ENCODE measurements around the gene C8G. TPM values are rescaled to one million over a fixed set of nuclear protein-coding genes. Genes with fewer than 3 reads are reported as not detected.
A peak's percentile ranks its signal among the peaks of the same experiment; 100 is the strongest.

Gene C8G
- total and polyA plus RNA-seq, 2 of the 13 experiments (the other 11 are each of a cell fraction or from before 2014, with no cell fraction given) = 4.9 to 12.8 TPM

DNA sequence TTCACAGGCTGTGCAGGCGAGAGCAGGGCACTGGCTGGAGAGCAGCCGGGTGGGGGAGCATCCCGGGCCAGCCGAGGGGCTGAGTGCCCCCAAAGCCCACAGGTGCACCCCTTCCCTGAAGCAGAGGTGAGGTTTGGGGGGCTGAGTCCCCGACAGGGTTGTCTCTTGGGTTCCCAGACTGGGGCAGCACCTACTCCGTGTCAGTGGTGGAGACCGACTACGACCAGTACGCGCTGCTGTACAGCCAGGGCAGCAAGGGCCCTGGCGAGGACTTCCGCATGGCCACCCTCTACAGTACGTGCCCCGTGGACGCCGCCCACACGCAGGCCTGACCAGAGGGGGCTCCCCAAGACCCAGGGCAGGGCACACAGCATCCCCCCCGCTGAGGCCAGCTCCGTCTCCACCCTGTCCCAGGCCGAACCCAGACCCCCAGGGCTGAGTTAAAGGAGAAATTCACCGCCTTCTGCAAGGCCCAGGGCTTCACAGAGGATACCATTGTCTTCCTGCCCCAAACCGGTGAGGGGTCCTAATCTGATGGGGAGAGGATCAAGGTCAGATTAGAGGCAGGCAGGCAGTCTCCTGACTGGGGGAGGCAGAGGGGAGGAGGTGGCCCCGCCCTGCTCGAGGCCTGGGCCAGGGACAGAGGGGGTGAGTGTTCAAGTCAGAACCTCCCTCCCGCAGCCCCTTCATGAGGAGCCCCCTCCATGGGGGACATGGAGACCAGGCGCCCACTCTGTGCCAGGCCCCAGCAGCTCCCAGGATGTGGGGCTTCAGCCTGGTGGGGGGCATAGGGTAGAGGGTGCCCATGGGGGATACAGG is 34.9 kb downstream of the C8G start:
- no peak overlapping the region for H3K27ac ChIP-seq (ENCODE audit: extremely low read length, insufficient read depth, low read length)
- no peaks in the 10 kb centered on the region for H3K36me3 ChIP-seq (replicated peaks in 1 of 2; ENCODE audit: control insufficient read depth in 1 of 2, insufficient read depth in 2 of 2, low read length in 2 of 2)
- peak overlapping the region; percentile 6 for H2AFZ ChIP-seq (ENCODE audit: low read length)
- BruUV-seq (replicated peaks) = no TSS peak
- peaks cover 8 to 60% of the 10 kb centered on the region in 2 experiments for H3K27me3 ChIP-seq (ENCODE audit: control insufficient read depth in 1 of 2, insufficient read depth in 2 of 2, low read length in 2 of 2)
- H3K9me3 ChIP-seq (ENCODE audit: low read length) = no peaks in the 10 kb centered on the region
- peak overlapping the region in 2 of 3 experiments; percentile 18 to 34; a peak in 3 of 6 replicates for H3K4me3 ChIP-seq (replicated peaks in 1 of 3; ENCODE audit: insufficient read depth in 1 of 3, low read depth in 2 of 3, low read length in 3 of 3)
- no peaks in the 10 kb centered on the region for H3K79me2 ChIP-seq (ENCODE audit: insufficient read depth, low read length)
- whole genome bisulfite sequencing (ENCODE audit: low lambda C conversion rate) = 40% methylated on average over 1 of the region's 26 CpGs
- peak; percentile 16 for ATAC-seq
- no peak for FAIRE-seq
- ChIA-PET CTCF (ENCODE audit: low intra/inter-chr PET ratio, low total read pairs) (no interaction called here), POLR2A (interaction anchor here (2.3 kb wide), 1 partner anchor 12 kb away, joined by 13 read pairs; the partner anchor contains the start of gene PAXX)
- intact Hi-C loops (cut with micrococcal nuclease; ENCODE audit: unreplicated experiment) = no loop called here
- in situ Hi-C loops (cut with HindIII; ENCODE audit: extremely low pct_ligation_motif_present, low pct_unique_long_range_greater_than_20kb) = no loop called here
- H3K9ac ChIP-seq (ENCODE audit: insufficient read depth, low read depth, low read length) = peak overlapping the region; percentile 23; the same call in 1 of the 2 replicates
- DNase-seq (ENCODE audit: low spot score) = peak; percentile 59
- peaks cover 39% of the 10 kb centered on the region for H3K4me1 ChIP-seq (ENCODE audit: insufficient read depth, low read length)
- no peaks in the 10 kb centered on the region for H4K20me1 ChIP-seq (ENCODE audit: insufficient read depth, low read length)
- H3K4me2 ChIP-seq (ENCODE audit: low read depth, low read length) = peak overlapping the region; percentile 51
- TF ChIP-seq SMC3 (IDR thresholded peaks at IDR 0.05; ENCODE audit: low read length) (no peak), BHLHE40 (IDR thresholded peaks at IDR 0.05; ENCODE audit: low read length) (no peak), SMAD9 (CRISPR knock-in tag; IDR thresholded peaks at IDR 0.05) (no peak), WIZ (CRISPR knock-in tag; IDR thresholded peaks at IDR 0.05) (no peak), SRSF4 (IDR thresholded peaks at IDR 0.05; ENCODE audit: low read depth, low read length, poor library complexity, severe bottlenecking) (no peak), ZNF761 (CRISPR knock-in tag; conservative IDR thresholded peaks at IDR 0.05) (no peak), MATR3 (CRISPR knock-in tag; IDR thresholded peaks at IDR 0.05) (no peak), SMARCE1 (IDR thresholded peaks at IDR 0.05; ENCODE audit: borderline replicate concordance) (no peak), HDAC1 (CRISPR knock-in tag; IDR thresholded peaks at IDR 0.05) (no peak), ZNF75D (CRISPR knock-in tag; IDR thresholded peaks at IDR 0.05; ENCODE audit: borderline replicate concordance) (no peak), ZFX (CRISPR knock-in tag; IDR thresholded peaks at IDR 0.05; ENCODE audit: low read depth) (peak; percentile 48), ZFP82 (CRISPR knock-in tag; IDR thresholded peaks at IDR 0.05; ENCODE audit: borderline replicate concordance) (no peak)
- TF ChIP-seq, protein P1, sequence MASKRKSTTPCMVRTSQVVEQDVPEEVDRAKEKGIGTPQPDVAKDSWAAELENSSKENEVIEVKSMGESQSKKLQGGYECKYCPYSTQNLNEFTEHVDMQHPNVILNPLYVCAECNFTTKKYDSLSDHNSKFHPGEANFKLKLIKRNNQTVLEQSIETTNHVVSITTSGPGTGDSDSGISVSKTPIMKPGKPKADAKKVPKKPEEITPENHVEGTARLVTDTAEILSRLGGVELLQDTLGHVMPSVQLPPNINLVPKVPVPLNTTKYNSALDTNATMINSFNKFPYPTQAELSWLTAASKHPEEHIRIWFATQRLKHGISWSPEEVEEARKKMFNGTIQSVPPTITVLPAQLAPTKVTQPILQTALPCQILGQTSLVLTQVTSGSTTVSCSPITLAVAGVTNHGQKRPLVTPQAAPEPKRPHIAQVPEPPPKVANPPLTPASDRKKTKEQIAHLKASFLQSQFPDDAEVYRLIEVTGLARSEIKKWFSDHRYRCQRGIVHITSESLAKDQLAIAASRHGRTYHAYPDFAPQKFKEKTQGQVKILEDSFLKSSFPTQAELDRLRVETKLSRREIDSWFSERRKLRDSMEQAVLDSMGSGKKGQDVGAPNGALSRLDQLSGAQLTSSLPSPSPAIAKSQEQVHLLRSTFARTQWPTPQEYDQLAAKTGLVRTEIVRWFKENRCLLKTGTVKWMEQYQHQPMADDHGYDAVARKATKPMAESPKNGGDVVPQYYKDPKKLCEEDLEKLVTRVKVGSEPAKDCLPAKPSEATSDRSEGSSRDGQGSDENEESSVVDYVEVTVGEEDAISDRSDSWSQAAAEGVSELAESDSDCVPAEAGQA (IDR thresholded peaks at IDR 0.05; ENCODE audit: low read depth) = no peak
- TF ChIP-seq, protein P1 (CRISPR knock-in tag; IDR thresholded peaks at IDR 0.05; ENCODE audit: borderline replicate concordance) = no peak
- TF ChIP-seq, protein P2, sequence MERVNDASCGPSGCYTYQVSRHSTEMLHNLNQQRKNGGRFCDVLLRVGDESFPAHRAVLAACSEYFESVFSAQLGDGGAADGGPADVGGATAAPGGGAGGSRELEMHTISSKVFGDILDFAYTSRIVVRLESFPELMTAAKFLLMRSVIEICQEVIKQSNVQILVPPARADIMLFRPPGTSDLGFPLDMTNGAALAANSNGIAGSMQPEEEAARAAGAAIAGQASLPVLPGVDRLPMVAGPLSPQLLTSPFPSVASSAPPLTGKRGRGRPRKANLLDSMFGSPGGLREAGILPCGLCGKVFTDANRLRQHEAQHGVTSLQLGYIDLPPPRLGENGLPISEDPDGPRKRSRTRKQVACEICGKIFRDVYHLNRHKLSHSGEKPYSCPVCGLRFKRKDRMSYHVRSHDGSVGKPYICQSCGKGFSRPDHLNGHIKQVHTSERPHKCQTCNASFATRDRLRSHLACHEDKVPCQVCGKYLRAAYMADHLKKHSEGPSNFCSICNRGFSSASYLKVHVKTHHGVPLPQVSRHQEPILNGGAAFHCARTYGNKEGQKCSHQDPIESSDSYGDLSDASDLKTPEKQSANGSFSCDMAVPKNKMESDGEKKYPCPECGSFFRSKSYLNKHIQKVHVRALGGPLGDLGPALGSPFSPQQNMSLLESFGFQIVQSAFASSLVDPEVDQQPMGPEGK (CRISPR knock-in tag; IDR thresholded peaks at IDR 0.05) = peak; percentile 83
- TF ChIP-seq, protein P3, sequence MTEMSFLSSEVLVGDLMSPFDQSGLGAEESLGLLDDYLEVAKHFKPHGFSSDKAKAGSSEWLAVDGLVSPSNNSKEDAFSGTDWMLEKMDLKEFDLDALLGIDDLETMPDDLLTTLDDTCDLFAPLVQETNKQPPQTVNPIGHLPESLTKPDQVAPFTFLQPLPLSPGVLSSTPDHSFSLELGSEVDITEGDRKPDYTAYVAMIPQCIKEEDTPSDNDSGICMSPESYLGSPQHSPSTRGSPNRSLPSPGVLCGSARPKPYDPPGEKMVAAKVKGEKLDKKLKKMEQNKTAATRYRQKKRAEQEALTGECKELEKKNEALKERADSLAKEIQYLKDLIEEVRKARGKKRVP (CRISPR knock-in tag; IDR thresholded peaks at IDR 0.05) = no peak
